HG03378 (cell line): ENCODE data around the gene CUL4B.
A peak's percentile ranks its signal among the peaks of the same experiment; 100 is the strongest.
"Not testable (repeated sequence)": the region's sequence is repeated elsewhere in the genome, so short reads cannot be mapped to it uniquely, and the experiment has no call there.

Experiments
- ATAC-seq: cut with Tn5 transposase; IDR thresholded peaks from one replicate; pipeline ENCODE4 v1.9.1; 2021; ENCODE audit warnings: mild to moderate bottlenecking, moderate library complexity; ENCODE audit not compliant: unreplicated experiment

CUL4B gene

DNA sequence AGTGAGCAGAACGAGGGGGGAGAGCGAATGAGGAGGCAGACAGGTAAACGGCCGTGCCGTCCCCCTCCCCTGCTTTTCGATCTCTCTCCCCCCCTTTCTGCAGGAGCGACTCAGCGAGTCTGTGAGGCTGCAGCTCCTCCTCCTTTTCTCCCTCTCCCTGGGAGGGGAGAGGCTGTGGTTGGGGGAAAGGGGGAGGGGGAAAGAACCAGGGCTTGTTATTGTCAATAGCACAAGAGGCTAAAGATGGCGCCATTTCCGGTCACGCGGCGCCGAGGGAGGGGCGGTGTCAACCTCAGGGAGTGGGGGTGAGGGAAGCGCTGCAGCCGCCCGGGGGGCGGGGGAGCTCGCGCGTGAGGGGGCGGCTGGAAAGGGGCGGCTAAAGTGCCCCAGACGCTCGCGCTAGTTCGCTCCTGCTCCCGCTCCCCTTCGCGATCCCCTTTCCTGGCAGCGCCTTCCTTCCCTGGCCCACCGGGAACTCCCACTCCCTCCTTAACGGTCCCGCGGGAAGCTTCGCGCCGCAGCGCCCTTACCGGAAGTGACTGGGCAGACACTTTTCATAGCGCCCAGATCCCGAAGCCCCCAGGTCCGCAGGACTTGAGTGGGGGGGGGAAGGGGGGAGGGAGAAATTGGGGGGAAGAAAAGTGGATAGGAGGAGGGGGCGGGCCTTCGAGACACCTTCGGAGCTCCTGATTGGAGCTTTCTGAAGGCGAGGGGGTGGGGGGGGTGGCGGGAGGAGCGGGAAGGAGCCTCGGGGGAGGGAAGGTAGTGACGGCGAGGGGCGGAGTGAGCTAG is at the start of gene CUL4B:
Gene CUL4B, minus strand, starts transcription at position 121 of the 792 bp plus-strand sequence. CDS start 324 bp downstream, outside the sequence.
- ATAC-seq, result peak; percentile 73

DNA sequence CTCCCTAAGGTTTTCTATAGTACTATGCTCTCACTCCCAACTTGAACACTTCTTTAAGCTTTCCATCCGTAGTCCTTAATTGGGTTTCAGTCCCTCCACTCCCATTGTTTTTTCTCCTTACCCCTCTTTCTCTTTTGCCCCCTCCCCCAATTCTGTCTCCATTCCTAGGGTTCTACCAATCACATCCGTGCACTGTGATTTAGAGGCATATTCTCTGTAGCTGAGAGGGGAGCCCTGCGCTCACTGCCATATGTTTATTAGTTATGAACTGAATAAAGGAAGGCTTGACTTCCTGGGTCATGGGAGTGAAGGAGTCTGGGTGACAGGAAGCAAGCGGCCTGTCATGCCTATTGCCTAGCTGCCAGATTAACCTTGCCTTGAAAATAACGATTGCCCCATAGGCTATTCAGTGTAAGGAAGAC is 43.6 kb upstream of the CUL4B start:
- ATAC-seq, result peak; percentile 50

DNA sequence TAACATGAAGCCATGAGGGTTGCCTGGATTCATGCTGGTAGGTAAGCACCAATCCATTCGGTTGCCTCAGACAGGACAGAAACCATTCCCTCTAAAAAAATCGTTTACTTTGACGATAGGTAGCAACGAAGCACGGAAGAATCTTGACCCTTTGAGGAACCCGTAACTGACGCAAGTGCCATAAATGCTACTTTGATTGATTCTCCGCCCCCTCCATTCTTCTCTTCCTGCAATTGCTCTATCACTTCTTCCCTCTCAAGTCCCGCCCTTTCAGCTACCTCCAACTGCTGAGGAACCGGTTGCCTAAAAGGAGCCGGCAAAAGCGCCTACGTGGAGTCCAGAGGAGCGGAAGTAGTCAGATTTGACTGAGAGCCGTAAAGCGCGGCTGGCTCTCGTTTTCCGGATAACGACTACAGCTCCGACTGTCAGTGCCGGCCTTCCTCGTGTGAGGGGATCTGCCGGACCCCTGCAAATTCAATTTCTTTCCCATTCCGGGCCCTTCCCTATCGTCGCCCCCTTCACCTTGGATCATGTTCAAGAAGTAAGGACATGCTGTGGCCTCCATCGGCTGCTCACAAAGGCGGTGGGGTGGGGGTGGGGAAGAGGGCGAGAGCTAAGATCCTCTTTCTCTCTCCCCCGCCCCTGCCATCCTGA is 43.1 kb upstream of the CUL4B start, which contains the start of gene MCTS1:
Gene MCTS1, plus strand, starts transcription at position 395 of the 654 bp plus-strand sequence. Its CDS starts 136 bp downstream, at position 531.
- ATAC-seq, result peak; percentile 95

DNA sequence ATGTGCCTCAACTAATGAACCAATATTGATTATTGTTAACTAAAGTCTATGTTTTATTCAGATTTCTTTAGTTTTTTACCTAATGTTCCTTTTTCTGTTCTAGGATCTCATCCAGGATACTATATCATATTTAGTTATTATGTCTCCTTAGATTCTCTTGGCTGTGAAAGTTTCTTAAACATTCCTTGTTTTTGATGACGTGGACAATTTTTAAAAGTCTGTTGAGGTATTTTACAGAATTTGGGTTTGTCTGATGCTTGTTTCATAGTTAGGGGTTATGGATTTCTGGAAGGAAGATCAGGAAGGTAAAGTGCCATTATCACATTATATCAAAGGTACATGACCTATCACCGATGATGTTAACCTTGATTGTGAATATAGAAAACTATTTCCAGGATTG is 24.9 kb upstream of the CUL4B start:
- ATAC-seq, result no peak

DNA sequence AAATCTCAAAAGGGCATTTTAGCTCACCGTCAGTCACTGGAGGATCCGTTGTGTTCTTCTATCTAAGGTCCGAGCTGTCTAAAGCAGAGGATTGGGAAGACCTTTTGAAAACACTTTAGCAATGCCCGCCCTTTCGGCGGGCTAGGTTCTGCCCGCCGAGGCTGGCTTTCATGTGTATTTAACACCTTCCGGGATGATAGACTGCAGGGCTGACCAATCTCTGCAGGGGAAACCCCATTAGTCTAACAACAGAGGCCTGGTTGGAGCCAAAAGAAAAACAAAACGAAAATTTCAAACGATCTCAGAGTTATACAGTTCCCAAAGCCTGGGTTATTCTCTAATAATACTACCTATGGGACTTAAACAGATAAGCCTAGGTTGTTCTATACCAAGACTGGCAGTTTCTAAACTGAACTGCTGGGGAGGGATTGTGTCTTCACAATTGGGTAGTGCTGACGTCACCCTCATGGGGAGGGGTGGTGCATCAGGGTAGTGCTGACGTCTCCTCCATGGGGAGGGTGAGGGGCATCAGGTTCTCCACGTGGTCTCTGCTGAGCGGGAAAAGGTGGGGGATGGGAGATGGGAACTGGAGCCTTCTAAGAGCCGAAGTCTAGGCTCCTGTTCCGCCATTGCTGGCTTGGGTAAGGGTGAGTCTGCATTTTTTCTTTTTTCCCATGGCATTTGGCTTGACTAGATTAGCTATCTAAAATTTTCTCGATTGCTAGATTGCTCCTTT is 14.8 kb upstream of the CUL4B start:
- ATAC-seq, result no peak

DNA sequence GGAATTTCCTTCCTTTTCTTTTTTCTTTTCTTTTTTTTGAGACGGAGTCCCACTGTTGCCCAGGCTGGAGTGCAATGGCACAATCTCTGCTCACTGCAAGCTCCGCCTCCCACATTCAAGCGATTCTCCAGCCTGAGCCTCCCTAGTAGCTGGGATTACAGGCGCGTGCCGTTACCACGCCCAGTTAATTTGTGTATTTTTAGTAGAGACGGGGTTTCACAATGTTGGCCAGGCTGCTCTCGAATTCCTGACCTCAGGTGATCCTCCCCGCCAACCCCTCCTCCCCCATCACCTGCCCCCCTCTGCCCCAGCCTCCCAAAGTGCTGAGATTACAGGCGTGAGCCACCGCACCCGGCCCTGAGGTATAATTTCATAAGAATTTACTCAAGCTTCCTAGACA is 13.0 kb upstream of the CUL4B start:
- not testable (repeated sequence) for ATAC-seq

DNA sequence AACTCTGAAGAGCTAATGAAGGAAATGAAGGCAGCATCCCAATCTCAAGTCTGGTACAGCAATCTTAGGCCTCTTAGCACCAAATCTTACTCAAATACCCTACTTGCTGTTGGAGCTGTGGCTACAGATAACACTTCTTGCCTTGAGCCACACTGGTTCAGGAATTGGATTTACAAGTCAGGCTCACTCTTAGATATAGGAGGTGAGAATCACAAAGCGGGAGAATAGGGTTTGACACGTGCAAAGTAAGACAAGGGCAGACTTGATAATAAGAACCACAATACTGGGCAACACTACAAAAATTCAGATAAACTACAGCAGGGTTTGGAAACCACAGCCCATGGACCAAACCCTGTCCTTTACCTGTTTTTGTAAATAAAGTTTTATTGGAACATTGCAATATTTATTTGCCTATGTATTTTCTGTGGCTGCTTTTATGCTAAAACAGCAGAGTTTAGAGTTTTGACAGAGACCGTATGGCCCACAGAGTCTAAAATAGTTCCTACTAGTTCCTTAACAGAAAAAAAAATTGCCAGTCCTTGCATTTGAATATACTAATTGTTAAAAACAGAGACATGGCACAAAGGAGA is 9.3 kb upstream of the CUL4B start:
- no peak for ATAC-seq

DNA sequence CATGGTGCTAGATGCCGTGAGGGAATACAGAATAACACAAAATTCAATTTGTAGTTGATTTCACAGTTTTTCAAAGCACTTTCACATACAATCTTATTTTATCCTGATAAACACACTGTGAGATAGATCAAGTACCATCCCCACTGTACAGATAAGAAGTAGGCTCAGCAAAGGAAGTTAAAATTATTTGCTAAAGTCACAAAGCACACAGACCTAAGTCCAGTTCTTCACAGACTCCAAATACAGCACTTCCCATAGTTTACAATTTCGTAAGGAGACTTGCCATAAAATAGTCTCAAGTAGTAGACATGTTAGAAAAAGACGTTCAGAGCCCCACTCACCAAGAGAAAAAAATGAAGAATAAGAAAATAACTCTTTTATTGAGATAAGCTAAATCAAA is 7.8 kb upstream of the CUL4B start:
- no peak for ATAC-seq

DNA sequence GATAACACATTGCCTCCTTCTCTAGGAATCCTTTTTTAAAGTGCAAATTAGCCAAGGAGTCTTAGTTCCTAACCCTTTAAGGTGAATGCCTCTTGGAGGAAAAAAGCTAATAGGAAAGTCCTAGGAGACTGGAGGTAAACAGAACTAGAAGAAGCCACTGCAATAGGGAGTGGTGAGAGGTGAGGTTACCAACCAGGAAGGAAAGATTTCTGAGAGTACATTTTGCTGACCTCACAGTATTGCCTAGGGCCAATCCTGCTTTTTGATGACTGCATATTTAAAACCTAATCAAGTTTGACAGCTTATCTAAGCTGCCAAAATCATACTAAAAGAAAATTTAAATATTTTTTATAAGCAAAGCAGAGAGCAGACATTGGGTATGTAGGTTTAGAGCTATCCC is 7.3 kb upstream of the CUL4B start:
- ATAC-seq, result no peak

DNA sequence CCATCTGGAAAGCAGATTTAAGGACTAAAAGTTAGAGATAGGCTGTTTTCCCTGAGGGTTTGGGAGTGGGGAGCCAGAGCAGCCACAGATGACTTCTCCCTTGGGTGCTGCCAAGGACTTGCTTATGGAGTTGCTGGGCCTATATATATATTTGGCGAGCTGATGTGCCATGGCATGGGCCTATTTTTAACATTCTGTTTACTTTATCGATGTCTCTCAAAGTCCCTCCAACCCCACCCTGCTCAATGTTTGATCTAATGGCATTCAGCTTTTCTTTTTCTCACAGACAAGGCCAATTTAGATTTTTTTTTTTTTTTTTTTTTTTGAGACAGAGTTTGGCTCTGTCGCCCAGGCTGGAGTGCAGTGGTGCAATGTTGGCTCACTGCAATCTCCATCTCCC is 6.1 kb upstream of the CUL4B start:
- ATAC-seq, result no peak

DNA sequence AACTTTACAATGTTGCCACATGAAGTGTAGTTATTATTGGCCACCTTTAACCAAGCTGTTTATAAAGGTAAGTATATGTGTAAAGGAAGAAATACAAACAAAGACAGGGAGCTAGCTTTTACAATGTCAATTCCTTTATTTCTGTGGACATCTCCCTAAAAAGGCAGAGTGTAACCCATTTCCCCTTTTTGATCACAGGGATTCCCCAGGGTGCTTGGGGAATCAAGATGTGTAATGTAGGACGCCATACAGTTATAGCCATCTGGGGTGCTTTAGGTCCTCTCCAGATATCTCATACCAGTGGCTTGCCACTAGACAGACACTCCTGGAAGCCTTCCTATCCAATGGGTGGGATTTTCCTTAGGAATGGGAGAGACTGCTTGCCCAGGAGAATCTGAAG is 4.2 kb upstream of the CUL4B start:
- ATAC-seq, result no peak

DNA sequence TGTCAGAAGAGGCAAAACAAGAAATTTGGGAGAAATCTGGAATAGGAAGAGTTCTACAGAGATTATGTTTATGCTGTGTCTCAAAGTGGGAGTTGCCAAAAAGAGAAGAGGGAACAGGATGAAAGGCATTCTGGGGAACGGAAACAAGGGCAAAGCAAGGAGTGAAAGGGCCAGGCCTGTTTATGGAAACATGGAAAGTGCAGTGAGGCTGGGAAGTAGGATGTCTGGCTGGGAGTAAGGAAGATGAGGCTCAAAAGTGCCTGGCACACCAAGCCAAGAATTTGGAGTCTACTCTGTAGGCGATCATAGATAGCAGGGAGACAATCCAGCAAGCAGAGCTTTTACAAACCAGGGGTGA is 1.8 kb upstream of the CUL4B start:
- no peak for ATAC-seq

DNA sequence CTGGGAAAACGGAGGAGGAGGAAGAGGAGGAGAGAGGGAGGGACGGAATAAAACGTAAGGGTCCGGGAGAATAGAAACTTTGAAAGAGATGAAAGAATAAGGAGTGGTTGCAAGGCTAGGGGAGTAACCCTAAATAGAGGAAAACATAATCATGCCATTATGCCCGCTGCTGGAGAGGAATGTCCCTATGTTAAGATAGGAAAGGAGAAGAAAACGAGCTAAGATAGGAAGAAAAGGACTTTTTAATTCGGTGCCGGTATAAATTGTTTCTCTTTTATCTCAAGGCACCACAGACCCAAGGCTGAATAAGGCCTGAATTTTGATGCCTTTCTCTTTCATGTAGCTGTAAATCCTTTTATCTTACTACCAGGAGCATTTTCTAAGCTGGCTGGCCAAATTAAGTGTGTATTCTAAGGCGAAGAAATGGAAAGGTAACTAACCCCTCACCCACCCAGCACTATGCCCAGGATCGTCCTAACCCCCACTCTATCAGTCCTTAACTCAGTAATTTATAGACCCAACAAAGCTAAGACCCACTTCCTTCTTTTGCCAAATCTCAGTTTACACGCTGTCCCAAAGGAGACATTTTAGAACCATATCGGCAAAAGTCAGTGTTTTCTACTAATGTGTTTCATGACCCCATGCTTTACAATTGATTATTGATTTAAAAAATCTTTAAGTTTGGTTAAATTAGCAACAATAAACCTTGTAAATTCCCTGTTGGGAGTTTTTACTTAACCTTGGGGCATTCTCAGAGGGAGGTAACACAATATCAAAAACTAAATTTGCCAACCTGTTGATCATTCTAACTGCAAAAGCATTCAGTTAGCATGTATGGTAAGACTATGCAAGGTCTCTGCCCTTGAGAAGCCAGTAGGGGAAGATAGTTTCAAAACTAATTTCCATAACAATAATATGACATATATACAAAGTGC is 1.1 kb upstream of the CUL4B start:
- no peak for ATAC-seq

DNA sequence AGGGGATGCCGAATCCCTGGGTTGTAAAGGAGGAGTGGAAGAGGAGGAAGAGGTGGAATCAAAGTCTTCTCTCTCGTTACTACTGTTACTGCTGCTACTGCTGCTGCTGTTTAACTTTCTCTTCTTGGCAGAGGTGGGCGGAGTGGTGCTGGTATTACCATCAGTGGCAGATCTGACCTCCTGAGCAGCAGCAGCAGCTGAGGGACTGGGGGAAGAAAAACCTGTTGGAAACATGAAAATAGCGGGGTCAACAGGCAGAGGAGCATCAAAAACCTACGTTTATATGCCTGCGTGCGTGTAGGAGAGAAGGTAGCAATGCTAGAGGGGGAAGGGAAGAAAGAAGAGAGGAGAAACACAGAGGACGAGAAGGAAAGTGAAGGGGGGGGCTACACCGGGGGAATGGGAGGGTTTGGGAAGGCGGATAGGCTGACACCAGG is 339 bp downstream of the CUL4B start:
- ATAC-seq, result no peak

DNA sequence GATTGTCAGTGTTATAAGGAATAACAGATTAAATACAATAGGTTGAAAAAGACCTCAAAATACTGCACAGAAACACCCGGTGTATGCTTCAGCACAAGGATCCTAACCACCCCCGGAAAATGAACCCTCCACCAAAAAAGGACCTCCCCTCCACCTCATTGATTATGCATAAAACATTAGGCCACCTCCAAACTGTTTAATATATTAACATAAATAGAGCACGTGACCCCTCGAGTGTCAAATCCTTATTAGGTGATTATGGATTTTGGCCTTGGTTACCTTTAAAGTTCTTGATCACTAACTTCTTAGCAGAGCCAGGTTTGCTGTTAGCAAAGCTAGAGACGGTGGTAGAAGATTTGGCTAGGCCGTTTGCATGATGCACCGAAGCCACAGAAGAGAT is 958 bp downstream of the CUL4B start:
- no peak for ATAC-seq

DNA sequence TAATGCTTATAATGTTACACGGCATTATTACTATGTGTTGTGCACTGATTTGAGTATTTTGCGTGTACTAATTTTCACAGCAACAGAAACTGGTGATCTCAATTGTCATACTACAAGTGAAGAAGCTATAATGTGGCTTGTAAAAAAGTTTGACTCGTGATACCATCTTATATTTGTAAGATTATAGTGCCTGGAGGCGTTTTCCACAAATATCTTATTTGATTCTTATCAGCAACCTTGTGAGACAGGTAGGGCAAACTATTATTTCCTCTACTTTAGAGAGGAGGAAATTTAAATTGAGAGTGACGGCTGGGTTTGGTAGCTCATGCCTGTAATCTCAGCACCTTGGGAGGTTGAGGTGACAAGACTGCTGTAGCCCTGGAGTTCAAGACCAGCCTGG is 4.5 kb downstream of the CUL4B start:
- ATAC-seq, result no peak

DNA sequence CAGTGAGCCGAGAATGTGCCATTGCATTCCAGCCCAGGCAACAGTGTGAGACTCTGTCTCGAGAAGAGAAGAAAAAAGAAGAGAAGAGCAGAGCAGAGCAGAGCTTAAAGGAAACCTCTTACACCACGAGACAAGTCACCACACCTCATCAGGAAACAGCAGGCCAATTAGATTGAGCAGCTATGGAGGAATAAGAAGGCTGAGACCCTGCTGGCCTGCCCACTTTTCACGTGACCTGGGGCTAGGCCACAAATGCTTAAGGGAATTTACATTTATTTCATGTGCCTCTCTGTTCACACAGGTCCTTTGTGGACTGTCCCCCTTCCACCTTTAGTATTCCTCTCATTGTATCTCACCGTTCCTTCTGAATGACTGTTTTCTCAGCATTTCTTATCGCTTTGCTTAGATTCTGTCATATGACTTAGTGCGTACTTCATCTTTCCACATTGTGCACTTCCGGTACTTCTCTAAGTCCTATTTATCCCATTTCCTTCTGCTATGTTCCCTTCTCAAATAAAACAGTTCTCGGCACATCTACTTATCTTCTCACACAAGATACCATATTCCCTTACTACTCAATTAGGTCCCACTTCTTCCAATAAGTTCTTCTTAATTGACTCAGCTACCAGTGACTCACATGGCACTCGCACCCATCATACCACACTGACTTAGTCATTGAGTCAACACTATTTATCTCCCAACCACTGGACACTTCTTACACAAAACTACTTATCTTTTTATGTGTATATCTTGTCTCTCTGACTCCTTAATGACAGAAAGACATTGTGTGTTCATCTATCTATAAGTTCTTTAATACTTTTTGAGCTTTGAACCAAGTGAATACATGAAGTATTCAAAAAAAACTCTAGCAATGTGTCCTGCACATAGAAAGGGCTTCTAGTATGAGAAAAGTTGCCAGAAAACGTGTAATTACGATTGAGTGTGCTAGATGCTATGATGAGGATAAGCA is 11.0 kb downstream of the CUL4B start:
- no peak for ATAC-seq

DNA sequence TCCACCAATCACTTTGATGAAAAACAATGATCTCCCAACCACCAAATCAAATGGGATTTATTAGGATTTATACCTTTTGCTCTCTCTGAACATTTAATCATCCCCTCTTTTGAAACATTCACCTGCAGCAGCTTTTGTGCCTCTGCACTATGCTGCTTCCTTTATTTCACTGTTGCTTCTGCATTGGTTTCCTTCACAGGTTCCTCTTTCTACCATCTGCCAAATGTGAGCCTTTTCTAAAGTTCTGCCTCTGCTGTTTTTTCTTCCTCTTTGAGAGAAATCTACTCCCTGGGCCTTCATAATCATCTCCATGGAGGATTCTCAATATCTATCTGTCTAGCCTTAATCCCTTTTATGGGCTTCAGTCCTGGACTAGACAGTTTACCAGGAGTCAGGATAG is 24.7 kb downstream of the CUL4B start:
- no peak for ATAC-seq
